PC-9 (cell line): ENCODE results near the gene AUTS2. TPM values are rescaled to one million over a fixed set of nuclear protein-coding genes. Genes with fewer than 3 reads are reported as not detected.

Experiments
- BruUV-seq: library from RNA; stranded (reverse); fragments of 400-500 nt; replicated peaks from 2 replicates; lab custom pipeline; 2021; lab: Mats Ljungman, UMichigan
- CTCF ChIA-PET: fragments of 300-600 bp; sonication (Branson Sonifier 250); formaldehyde crosslinking; loops from one replicate; lab custom pipeline; 2022; ENCODE audit warnings: antibody characterized with exemption; lab: Charles Lee
- POLR2A ChIA-PET: fragments of 300-600 bp; sonication (Branson Sonifier 250); formaldehyde crosslinking; loops from one replicate; lab custom pipeline; 2022; ENCODE audit warnings: antibody characterized with exemption; ENCODE audit not compliant: unreplicated experiment; lab: Charles Lee
- DNase-seq, 2 experiments: peaks; one replicate each; pipeline versions ENCODE4 v3.0.0 to v3.0.0-alpha.2; 2015 to 2022; ENCODE audit warnings: mixed read lengths in 1 of 2
- H2AFZ ChIP-seq: fragments of 200-600 bp; sonication (generic); 2 replicates; pipeline ENCODE4 v1.8.1; 2017; ENCODE audit warnings: antibody characterized with exemption
- H3F3A ChIP-seq: fragments of 200-600 bp; sonication (generic); 2 replicates; pipeline ENCODE4 v1.8.1; 2017; ENCODE audit warnings: antibody characterized with exemption, mild to moderate bottlenecking, low read depth; ENCODE audit not compliant: insufficient read depth
- H3K27ac ChIP-seq: fragments of 200-600 bp; sonication (generic); 2 replicates; pipeline ENCODE4 v1.6.1; 2016; ENCODE audit warnings: mixed run types
- H3K27me3 ChIP-seq: fragments of 200-600 bp; sonication (generic); 2 replicates; pipeline ENCODE4 v1.6.1; 2016; ENCODE audit warnings: low read depth, mixed run types; ENCODE audit not compliant: insufficient read depth
- H3K36me3 ChIP-seq: fragments of 200-600 bp; sonication (generic); 2 replicates; pipeline ENCODE4 v1.6.1; 2016; ENCODE audit warnings: low read depth, mixed run types
- H3K4me1 ChIP-seq: fragments of 200-600 bp; sonication (generic); replicated peaks from 2 replicates; pipeline ENCODE4 v1.6.1; 2016; ENCODE audit warnings: mixed run types; ENCODE audit not compliant: insufficient read depth
- H3K4me2 ChIP-seq: fragments of 200-600 bp; sonication (generic); 2 replicates; pipeline ENCODE4 v1.6.1; 2017; ENCODE audit warnings: mixed run types
- H3K4me3 ChIP-seq: fragments of 200-600 bp; sonication (generic); 2 replicates; pipeline ENCODE4 v1.6.1; 2016; ENCODE audit warnings: mixed run types
- H3K79me2 ChIP-seq: fragments of 200-600 bp; sonication (generic); 2 replicates; pipeline ENCODE4 v1.6.1; 2017; ENCODE audit warnings: low read depth, mixed run types
- H3K9me2 ChIP-seq: fragments of 200-600 bp; sonication (generic); 2 replicates; pipeline ENCODE4 v1.8.1; 2017; ENCODE audit warnings: mild to moderate bottlenecking; ENCODE audit not compliant: insufficient read depth
- H3K9me3 ChIP-seq: fragments of 200-600 bp; sonication (generic); 2 replicates; pipeline ENCODE4 v1.8.1; 2016; ENCODE audit warnings: low read depth; ENCODE audit not compliant: insufficient read depth
- H4K20me1 ChIP-seq: fragments of 200-600 bp; sonication (generic); 2 replicates; pipeline ENCODE4 v1.8.1; 2017; ENCODE audit not compliant: insufficient read depth
- CTCF ChIP-seq: fragments of 200-600 bp; sonication (generic); conservative IDR thresholded peaks from 2 replicates; pipeline ENCODE4 v1.6.1; 2017; ENCODE audit warnings: mixed run types, antibody characterized with exemption, mild to moderate bottlenecking, moderate library complexity
- EZH2 ChIP-seq: fragments of 200-600 bp; sonication (generic); IDR thresholded peaks from 2 replicates; pipeline ENCODE4 v1.8.0; 2017; ENCODE audit warnings: antibody characterized with exemption, low read depth
- intact Hi-C: fragments of 100-400 bp; cut with micrococcal nuclease; formaldehyde crosslinking; loops from one replicate; pipeline ENCODE4 v1.10.0; 2022; ENCODE audit not compliant: unreplicated experiment
- total RNA-seq: library from RNA; stranded (reverse); gene quantifications from 2 replicates; pipeline ENCODE4 v1.2.3, GENCODE V29; 2021

AUTS2 gene
- total RNA-seq, 1 experiment from 2014 or later = not detected

- BruUV-seq = no TSS peak
- Histone ChIP-seq H3F3A (no peaks in the 10 kb centered on the region), H3K9me2 (no peaks in the 10 kb centered on the region), H3K4me3 (no peak overlapping the region), H4K20me1 (no peaks in the 10 kb centered on the region), H3K79me2 (no peaks in the 10 kb centered on the region), H2AFZ (no peak overlapping the region), H3K27ac (no peak overlapping the region), H3K9me3 (no peaks in the 10 kb centered on the region), H3K27me3 (peaks cover 8% of the 10 kb centered on the region; the same call in 1 of the 2 replicates), H3K4me2 (no peak overlapping the region), H3K4me1 (no peaks in the 10 kb centered on the region), H3K36me3 (no peaks in the 10 kb centered on the region)
- POLR2A ChIA-PET = no interaction called here
- DNase-seq = no peak
- TF ChIP-seq EZH2 = no peak
- TF ChIP-seq CTCF = no peak
- intact Hi-C loops = no loop called here
- CTCF ChIA-PET = no interaction called here
Measured at GRCh38 chr7:69591805-69592204, 6.5 kb upstream of the AUTS2 start.

GRCh38 chr7:69593511-69593910, 4.8 kb upstream of the AUTS2 start:
- intact Hi-C loops = no loop called here

GRCh38 chr7:69595415-69595814, 2.9 kb upstream of the AUTS2 start:
- no peak overlapping the region for H3K4me3 ChIP-seq
- intact Hi-C loops = no loop called here
- no peaks in the 10 kb centered on the region for H3K4me1 ChIP-seq
- no peak overlapping the region for H3K27ac ChIP-seq
- BruUV-seq = no TSS peak
- DNase-seq = no peak
- H3K79me2 ChIP-seq = no peaks in the 10 kb centered on the region
- no peaks in the 10 kb centered on the region for H3F3A ChIP-seq
- no peak for TF ChIP-seq CTCF
- TF ChIP-seq EZH2 = no peak
- H3K9me3 ChIP-seq = no peaks in the 10 kb centered on the region
- CTCF ChIA-PET = no interaction called here
- H3K36me3 ChIP-seq = no peaks in the 10 kb centered on the region
- H4K20me1 ChIP-seq = no peaks in the 10 kb centered on the region
- no peaks in the 10 kb centered on the region for H3K9me2 ChIP-seq
- POLR2A ChIA-PET = no interaction called here
- H3K4me2 ChIP-seq = no peak overlapping the region
- peaks cover 8% of the 10 kb centered on the region; the same call in 1 of the 2 replicates for H3K27me3 ChIP-seq
- H2AFZ ChIP-seq = no peak overlapping the region

More at GRCh38 chr7:69593511-69593910, 4.8 kb upstream of the AUTS2 start:
- Histone ChIP-seq H3K9me3 (no peaks in the 10 kb centered on the region), H3K27ac (no peak overlapping the region), H2AFZ (no peak overlapping the region), H3K4me2 (no peak overlapping the region), H4K20me1 (no peaks in the 10 kb centered on the region), H3K79me2 (no peaks in the 10 kb centered on the region), H3F3A (no peaks in the 10 kb centered on the region), H3K9me2 (no peaks in the 10 kb centered on the region), H3K36me3 (no peaks in the 10 kb centered on the region), H3K4me3 (no peak overlapping the region), H3K4me1 (no peaks in the 10 kb centered on the region), H3K27me3 (peaks cover 8% of the 10 kb centered on the region; the same call in 1 of the 2 replicates)
- POLR2A ChIA-PET = no interaction called here
- no peak for TF ChIP-seq CTCF
- no peak for TF ChIP-seq EZH2
- BruUV-seq = no TSS peak
- CTCF ChIA-PET = no interaction called here
- DNase-seq = no peak
